Kidney (tissue), 14 donors: ENCODE results near the gene ZMYND10. TPM values are rescaled to one million over a fixed set of nuclear protein-coding genes. Genes with fewer than 3 reads are reported as not detected.
A peak's percentile ranks its signal among the peaks of the same experiment; 100 is the strongest.

ENCODE experiments used
- DNase-seq, 5 donors: peaks; one replicate each; pipeline ENCODE4 v3.0.0-alpha.2; 2013 to 2020
- FAIRE-seq: peaks from 2 replicates; lab custom pipeline; 2012; peaks lifted over from hg19 to GRCh38; lab: Jason Lieb, UNC
- H3K27ac ChIP-seq, 2 donors: one replicate each; pipeline ENCODE4 v1.7.0; 2013; ENCODE audit warnings: low read depth in 2 of 2, low read length in 2 of 2, inconsistent platforms in 1 of 2
- H3K27me3 ChIP-seq: one replicate; pipeline ENCODE4 v1.7.1; 2013; ENCODE audit warnings: low read length, inconsistent platforms; ENCODE audit not compliant: control insufficient read depth, insufficient read depth
- H3K36me3 ChIP-seq, 3 donors: one replicate each; pipeline versions ENCODE4 v1.7.0 to v1.7.1; 2013; ENCODE audit warnings: low read length in 3 of 3, control low read depth in 1 of 3, inconsistent platforms in 1 of 3; ENCODE audit not compliant: insufficient read depth in 3 of 3, control insufficient read depth in 2 of 3
- H3K4me1 ChIP-seq, 3 donors: one replicate each; pipeline versions ENCODE4 v1.7.0 to v1.7.1; 2013; ENCODE audit warnings: low read length in 3 of 3, inconsistent platforms in 1 of 3, low read depth in 1 of 3; ENCODE audit not compliant: control insufficient read depth in 2 of 3, insufficient read depth in 2 of 3
- H3K4me3 ChIP-seq, 3 donors: one replicate each; pipeline versions ENCODE4 v1.7.0 to v1.8.1; 2013; ENCODE audit warnings: low read length in 3 of 3, control low read depth in 1 of 3, inconsistent platforms in 1 of 3
- H3K9ac ChIP-seq, 3 donors: one replicate each; pipeline versions ENCODE4 v1.7.0 to v1.7.1; 2013; ENCODE audit warnings: low read length in 3 of 3, control low read depth in 1 of 3, inconsistent platforms in 1 of 3
- H3K9me3 ChIP-seq, 3 donors: one replicate each; pipeline versions ENCODE4 v1.7.0 to v1.7.1; 2013; ENCODE audit warnings: low read length in 3 of 3, control low read depth in 1 of 3, inconsistent platforms in 1 of 3; ENCODE audit not compliant: control insufficient read depth in 2 of 3, insufficient read depth in 1 of 3
- intact Hi-C: fragments of 100-400 bp; cut with DNase I; formaldehyde crosslinking; loops from one replicate; pipeline ENCODE4 v1.11.1; 2022
- polyA plus RNA-seq: library from polyadenylated mRNA; stranded (reverse); fragments of 350-450 nt; fragmentation: Illumina TruSeq; extraction: RNeasy Lipid Tissue Mini Kit (QIAGEN cat#74804); gene quantifications from one replicate; pipeline ENCODE4 v1.2.3, GENCODE V29; 2014; ENCODE audit warnings: low read depth, low replicate concordance; ENCODE audit not compliant: insufficient read depth
- total RNA-seq: library from RNA; stranded (reverse); fragmentation: NEBNext Ultra II Directional; extraction: Animal tissue kit (Norgen Biotek cat#: 25700); gene quantifications from one replicate; pipeline ENCODE4 v1.2.1, GENCODE V29; 2021
- TF ChIP-seq, protein P1 (sequence below): IDR thresholded peaks from 3 replicates; pipeline ENCODE4 v1.5.1; 2012; ENCODE audit warnings: mild to moderate bottlenecking, moderate library complexity, borderline replicate concordance; ENCODE audit not compliant: insufficient read depth; ENCODE audit errors: extremely low read depth
- donor health status: control.
- donor health status: control.
- donor health status: control.
- donor health status: control.
- donor health status: control.
- donor health status: DM: yes; HTN: yes; CAD: no.
- donor health status: Normal renal cell carcinoma (clear cell type).

The ZMYND10 gene
- total and polyA plus RNA-seq, 2 donors from 2014 or later: 10.0 to 14.2 TPM

DNA sequence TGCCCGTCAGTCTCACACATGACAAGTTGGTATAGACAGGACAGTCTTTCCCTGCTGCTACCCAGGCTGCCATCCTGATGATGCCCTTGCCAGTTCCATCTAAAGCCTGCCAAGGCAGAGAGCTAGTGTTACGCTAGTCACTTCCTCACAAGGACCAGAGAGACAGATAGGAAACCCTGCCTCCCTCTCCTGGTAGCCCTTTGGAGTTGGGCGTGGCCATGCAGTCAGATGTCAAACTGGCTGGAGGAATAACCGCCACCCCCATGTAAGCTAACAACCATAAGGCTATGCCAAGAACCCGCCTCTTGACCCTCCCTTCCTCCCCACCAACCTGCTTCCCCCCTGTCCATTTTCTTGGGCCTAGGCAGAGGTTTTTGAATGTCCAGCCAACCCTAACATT, 11.0 kb upstream of the ZMYND10 start:
- H3K36me3 ChIP-seq: peaks cover 3 to 30% (median 14%) of the 10 kb centered on the region in 3 donors
- no peaks in the 10 kb centered on the region for H3K27me3 ChIP-seq
- peaks cover 0 to 46% (median 32%) of the 10 kb centered on the region in 3 donors for H3K4me1 ChIP-seq
- TF ChIP-seq, protein P1, sequence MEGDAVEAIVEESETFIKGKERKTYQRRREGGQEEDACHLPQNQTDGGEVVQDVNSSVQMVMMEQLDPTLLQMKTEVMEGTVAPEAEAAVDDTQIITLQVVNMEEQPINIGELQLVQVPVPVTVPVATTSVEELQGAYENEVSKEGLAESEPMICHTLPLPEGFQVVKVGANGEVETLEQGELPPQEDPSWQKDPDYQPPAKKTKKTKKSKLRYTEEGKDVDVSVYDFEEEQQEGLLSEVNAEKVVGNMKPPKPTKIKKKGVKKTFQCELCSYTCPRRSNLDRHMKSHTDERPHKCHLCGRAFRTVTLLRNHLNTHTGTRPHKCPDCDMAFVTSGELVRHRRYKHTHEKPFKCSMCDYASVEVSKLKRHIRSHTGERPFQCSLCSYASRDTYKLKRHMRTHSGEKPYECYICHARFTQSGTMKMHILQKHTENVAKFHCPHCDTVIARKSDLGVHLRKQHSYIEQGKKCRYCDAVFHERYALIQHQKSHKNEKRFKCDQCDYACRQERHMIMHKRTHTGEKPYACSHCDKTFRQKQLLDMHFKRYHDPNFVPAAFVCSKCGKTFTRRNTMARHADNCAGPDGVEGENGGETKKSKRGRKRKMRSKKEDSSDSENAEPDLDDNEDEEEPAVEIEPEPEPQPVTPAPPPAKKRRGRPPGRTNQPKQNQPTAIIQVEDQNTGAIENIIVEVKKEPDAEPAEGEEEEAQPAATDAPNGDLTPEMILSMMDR: no peak
- intact Hi-C loops: no loop called here
- peak overlapping the region; percentile 8 to 75 for H3K27ac ChIP-seq
- DNase-seq: no peak
- H3K9ac ChIP-seq: peak overlapping the region in 2 of 3 donors; percentile 49 to 89
- no peak for FAIRE-seq
- peak overlapping the region; percentile 31 to 87 (median 86) for H3K4me3 ChIP-seq
- H3K9me3 ChIP-seq: no peaks in the 10 kb centered on the region

DNA sequence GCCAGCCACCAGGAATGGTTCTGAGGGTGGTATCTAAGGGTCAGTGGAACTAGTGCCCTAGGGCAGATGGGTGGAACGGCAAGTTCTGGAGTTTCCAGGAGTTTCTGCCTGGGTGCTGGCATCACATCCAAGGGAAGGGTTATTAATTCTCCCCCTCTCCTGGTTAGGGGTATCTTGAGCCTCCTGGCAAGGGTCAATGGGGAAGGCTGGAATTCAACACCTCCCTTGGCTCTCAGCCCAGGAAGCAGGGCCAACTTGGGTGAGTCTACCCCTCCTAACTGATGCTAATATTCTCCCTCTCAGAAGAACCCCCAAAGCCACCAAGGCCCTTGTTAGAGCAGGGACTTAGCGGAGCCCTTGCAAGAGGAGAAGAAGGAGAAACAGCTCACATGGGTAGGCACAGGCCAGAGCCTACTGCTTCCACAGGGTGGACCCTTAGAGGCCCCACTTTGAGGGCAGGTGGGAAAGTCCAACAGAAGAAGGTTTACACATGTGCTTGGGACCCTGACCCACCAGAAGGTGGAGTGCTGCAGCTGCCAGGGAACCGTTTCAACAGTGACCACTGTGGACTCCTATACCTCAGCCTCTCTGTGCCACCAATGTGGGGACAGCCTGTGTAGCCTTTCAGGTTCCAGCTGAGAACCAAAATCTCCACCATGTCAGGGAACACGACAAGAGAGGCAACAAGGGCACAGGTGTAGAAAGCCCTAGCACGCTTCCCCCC, 10.5 kb upstream of the ZMYND10 start:
- H3K9me3 ChIP-seq: no peaks in the 10 kb centered on the region
- TF ChIP-seq, protein P1: no peak
- H3K27ac ChIP-seq: peak overlapping the region; percentile 8 to 75
- DNase-seq (no peak), FAIRE-seq (no peak)
- H3K4me3 ChIP-seq: peak overlapping the region; percentile 31 to 87 (median 86)
- no peaks in the 10 kb centered on the region for H3K27me3 ChIP-seq
- peak overlapping the region in 2 of 3 donors; percentile 49 to 89 for H3K9ac ChIP-seq
- peaks cover 3 to 30% (median 14%) of the 10 kb centered on the region in 3 donors for H3K36me3 ChIP-seq
- intact Hi-C loops: no loop called here
- peaks cover 0 to 51% (median 37%) of the 10 kb centered on the region in 3 donors for H3K4me1 ChIP-seq

DNA sequence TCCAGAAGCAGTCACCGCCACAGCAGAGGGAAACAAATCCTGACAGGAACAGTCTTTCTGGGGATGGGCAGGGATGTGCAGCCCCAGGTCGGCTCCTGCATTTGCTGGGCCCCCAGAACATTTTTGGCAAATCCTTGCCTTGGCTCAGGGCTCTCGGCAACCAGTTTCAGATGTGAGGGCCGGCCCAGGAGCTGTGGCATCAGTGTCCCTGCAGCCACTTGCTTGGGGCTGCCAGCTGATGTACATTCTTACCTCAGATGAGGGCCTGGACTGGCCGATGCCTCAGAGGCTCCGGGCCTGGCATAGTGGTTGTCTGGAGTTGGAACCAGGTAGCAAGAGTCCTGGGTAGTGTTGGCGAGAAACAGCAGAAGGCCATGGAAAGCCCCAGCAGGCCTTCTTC, 9.3 kb upstream of the ZMYND10 start:
- peaks cover 0 to 59% (median 39%) of the 10 kb centered on the region in 3 donors for H3K4me1 ChIP-seq
- TF ChIP-seq, protein P1: no peak

More for the DNA sequence above, 9.3 kb upstream of the ZMYND10 start:
- Histone ChIP-seq H3K9ac (no peak overlapping the region), H3K9me3 (no peaks in the 10 kb centered on the region), H3K4me3 (no peak overlapping the region), H3K36me3 (peaks cover 3 to 30% (median 14%) of the 10 kb centered on the region in 3 donors), H3K27ac (no peak overlapping the region), H3K27me3 (no peaks in the 10 kb centered on the region)
- intact Hi-C loops: no loop called here
- DNase-seq (no peak), FAIRE-seq (no peak)
